Amniotic stem cell (primary cell): ENCODE data around the gene ZNF385C.
"Not testable (repeated sequence)": the region's sequence is repeated elsewhere in the genome, so short reads cannot be mapped to it uniquely, and the experiment has no call there.

Experiments used
- DNase-seq: peaks from one replicate; lab custom pipeline; 2025; lab: John Stamatoyannopoulos, UW

Gene ZNF385C

DNA sequence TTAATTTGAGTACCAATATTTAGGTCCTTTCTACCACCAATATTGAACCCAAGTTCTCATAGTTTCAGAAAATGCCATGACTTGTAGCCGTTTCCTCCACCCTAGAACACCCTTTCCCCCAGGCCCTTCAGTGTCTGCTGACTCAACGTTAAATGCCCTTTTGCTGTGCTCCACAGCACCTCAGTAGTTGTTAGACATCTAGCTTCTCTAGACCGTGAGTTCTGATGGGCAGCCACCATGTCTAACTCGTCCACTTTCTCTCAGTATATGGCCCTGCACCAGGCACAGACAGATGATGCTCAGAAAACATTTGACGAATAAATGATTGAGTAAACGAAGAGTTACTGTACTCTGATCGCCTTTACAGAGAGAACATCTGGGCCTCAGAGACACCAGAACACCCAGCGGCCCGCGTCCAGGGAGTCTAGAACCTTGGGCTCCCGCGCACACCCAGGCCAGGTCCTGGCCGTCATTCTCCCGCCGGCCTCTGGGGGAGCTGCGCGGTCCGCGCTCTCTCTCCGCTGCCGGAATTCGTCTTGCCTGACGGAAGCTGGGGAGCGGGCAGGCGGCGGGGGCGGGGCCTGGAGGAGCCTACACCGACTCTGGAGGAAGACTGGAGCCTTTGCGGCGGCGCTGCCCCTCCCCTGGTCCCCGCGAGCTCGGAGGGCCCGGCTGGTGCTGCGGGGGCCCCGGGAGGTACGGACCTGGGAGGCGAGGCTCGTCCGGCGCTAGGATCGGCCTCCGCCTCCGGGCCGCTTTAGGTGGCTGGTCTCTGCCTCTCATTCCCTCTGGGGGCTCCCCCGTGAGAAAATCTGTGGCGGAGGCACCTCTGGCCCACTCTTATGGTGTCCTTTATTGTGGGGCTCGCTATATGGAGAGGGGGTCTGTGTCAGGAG, 78.5 kb downstream of the ZNF385C start, which contains the start of gene NKIRAS2:
Gene NKIRAS2 (plus strand): TSS at position 582 of the 896 bp plus-strand sequence. CDS start 1,488 bp downstream, outside the sequence.
- DNase-seq: peak; percentile 80

DNA sequence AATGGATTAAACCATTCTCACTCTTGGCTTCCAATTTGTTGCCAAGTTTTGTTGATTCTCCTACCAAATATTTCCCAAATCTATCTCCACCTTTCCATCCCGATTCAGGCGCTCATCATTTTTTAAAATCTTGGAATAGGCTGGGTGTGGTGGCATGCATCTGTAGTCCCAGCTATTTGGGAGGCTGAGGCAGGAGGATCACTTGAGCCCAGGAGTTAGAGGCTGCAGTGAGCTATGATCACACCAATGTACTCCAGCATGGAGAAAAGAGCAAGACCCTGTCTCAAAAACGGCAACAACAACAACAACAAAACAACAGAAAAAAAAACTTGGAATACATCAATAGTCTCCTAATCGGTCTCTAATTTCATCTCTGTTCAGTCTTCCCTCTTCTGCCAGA, 79.3 kb downstream of the ZNF385C start:
- DNase-seq: no peak

- DNase-seq: no peak
Measured at GRCh38 chr17:42018339-42018738, 79.9 kb downstream of the ZNF385C start.

GRCh38 chr17:42017866-42018200, 80.4 kb downstream of the ZNF385C start:
- DNase-seq: no peak

DNA sequence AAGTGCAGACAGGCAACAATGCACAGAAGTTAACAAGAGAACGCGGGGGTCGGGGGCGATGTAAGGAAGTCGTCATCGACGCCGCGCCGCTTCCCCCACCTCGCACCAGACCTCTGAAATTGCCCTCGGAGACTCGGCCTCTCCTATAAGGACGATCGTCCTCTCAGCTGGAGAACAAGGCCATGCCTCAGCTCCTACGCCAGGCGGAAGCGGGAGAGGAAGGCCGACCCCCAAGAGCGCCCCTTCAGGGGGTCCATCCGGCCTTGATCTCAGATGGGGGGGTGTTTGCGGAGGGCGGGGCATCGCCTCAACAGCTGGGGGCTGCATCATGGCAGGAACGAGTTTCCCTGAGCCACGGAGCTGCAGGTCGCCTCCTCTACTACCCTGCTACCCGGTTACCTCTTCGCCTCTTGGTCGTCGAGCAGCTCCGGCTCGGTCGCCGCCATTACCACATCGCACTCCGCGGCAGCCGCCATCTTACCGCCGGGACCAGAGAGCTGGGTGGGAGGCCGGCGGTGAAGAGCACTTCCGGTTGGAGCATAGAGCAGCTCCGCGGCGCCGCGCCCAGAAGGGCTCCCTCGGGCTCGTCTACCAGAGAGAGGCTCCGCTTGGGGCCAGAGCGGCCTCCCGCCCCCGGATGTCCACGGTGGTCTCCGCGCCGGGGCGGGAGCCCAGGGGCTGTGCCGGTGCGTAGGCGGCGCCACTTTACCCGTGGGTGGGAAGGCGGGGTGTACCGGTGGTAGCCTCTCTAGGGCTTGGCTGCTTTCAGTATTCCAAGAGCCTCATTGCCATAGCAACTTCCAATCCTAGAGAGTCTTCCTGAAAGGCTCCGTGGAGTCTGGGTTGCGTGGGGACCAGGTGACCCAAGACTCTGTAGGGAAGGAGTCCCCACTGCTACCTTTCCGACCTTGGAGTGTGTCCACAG, 81.1 kb downstream of the ZNF385C start, which contains the start of gene DNAJC7:
Gene DNAJC7 (minus strand): TSS at position 499 of the 925 bp plus-strand sequence. CDS start 23 bp downstream, at position 476.
- peak; percentile 87 for DNase-seq

DNA sequence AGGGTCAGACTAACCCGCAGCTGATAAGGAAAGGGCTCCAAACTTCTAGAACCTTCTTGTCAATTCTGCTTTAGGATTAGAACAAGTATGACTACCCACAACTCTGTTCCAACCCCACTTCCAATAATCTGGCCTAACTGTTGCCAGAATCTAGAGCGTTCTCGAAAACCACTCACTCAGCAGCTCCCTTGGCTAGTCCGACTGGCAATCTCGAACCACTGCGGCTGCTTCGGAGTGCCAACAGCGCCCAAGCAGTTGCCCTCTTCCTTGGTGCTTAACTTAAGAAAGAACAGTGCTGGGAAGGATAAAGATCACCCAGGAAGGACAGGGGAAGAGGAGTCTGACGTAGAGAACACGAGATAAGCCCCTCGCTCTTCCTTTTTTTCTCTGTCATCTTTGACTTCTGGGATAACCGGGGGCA, 81.9 kb downstream of the ZNF385C start:
- DNase-seq: no peak

- not testable (repeated sequence) for DNase-seq
Measured at GRCh38 chr17:42013740-42014139, 84.5 kb downstream of the ZNF385C start.

GRCh38 chr17:42012363-42012762, 85.9 kb downstream of the ZNF385C start:
- DNase-seq: not testable (repeated sequence)

DNA sequence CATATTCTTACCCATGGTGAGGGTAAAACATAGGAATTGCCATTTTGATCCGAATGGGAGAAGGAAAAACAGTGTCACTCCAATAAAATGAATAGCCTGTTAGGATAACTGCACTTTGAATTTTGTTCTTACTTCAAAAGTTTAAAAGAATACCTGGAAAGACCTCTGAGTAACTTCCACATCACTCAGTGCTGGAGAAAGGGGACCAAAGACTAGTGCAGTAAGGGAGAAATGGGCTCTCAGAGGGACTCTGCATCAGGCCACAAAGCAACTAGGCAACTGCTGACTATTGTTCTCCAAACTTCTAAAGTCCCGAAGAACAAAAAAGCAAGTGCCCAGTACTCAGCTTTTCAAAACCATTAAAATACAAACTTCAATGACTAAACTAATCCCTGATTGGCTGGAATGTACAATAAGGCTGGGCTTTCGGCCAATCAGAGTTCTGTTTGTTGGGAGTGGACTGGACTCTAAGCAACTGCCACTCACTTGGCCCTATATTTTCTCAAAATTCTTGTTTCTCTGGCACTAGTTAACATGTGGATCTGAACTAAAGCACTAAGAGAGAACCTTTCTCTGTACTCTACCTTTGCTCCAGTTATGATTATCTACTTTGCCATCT, 87.3 kb downstream of the ZNF385C start:
- no peak for DNase-seq

GRCh38 chr17:42010266-42010680, 88.0 kb downstream of the ZNF385C start:
- not testable (repeated sequence) for DNase-seq

GRCh38 chr17:42009170-42009569, 89.1 kb downstream of the ZNF385C start:
- DNase-seq: no peak

GRCh38 chr17:42005166-42005565, 93.1 kb downstream of the ZNF385C start:
- DNase-seq: no peak

GRCh38 chr17:42002792-42003301, 95.4 kb downstream of the ZNF385C start:
- DNase-seq: no peak

GRCh38 chr17:42002175-42002791, 96.0 kb downstream of the ZNF385C start:
- no peak for DNase-seq

DNA sequence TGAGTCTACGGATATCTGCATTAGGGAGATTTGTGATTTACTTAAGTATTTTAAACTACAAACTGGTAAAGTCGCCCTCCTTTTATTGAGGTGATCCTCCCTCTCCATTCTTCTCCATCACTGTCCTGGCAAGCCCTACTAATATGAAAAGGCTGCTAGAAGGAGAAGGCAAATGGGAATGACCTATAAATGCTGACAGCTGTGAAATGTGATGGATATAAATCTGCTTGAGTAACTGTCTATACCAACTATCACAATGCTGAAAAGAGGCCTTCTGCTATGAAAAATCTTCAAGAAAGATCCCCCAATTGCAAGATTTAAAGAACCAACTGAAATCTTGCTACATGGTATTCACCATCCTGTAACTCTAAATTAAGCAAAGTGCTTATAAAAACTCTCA, 96.5 kb downstream of the ZNF385C start:
- no peak for DNase-seq

DNA sequence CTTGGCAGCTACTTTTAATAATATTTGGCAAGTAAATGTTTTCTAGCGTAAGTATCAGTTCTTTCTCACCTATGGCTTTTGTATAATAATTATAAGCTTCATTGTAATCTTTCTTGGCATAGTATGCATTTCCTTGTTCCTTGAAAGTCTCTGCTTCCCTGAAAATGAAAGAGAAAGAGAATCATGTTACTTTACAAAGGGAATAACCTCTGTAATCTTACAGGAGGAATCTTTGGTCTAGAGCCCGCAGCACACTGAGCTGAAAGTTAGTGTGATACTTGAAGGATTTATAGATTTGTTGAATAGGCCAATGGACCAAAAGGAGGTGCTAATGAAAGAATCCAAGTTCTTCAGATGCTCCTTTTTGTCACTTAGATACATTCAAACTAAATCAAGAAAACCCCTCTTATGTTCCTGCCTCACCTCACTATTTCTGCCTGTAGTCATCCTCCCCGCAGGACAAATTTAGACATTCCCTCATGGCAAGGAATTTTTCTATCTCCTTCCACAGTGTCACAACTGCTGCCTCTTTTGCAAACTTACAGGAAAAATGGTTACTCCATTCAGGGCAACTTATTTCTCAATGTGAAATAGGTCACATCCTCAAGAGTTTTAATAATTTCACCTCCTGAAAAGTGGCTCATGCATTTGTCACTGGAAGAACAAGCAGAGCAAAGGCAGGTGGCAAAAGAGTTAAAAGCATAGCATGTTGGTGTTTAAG, 97.7 kb downstream of the ZNF385C start:
- DNase-seq: no peak

GRCh38 chr17:41998497-41998896, 99.8 kb downstream of the ZNF385C start:
- no peak for DNase-seq

DNA sequence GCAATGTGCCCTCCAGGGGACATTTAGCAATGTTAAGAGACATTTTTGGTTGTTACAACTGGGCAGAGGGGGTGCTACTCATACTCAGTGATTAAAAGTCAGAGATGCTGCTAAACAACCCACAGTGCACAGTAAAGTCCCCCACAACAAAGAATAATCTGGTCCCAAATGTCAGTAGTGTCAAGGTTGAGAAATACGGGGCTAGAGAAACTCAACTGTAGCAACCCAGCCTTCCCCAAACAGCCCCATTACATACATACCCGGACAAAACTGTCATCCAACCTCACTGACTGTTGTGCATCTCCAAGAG, 101.5 kb downstream of the ZNF385C start:
- no peak for DNase-seq

- DNase-seq: no peak
Measured at GRCh38 chr17:41992576-41992975, 105.7 kb downstream of the ZNF385C start.

GRCh38 chr17:41989702-41990419, 108.4 kb downstream of the ZNF385C start:
- no peak for DNase-seq
